ENCODE measurements around the gene FZR1.

- TF ChIP-seq CTCF (IDR thresholded peaks at IDR 0.05) (no peak), POLR2AphosphoS5 (IDR thresholded peaks at IDR 0.05) (no peak)
Measured at GRCh38 chr19:3507371-3508120, 1.4 kb downstream of the FZR1 start.

All from suprapubic skin (tissue), 3 donors.